ENCODE measurements around the gene VWA3A.
"Not testable (repeated sequence)": the region's sequence is repeated elsewhere in the genome, so short reads cannot be mapped to it uniquely, and the experiment has no call there.

VWA3A gene

GRCh38 chr16:22091721-22092120 is 620 bp upstream of the VWA3A start:
- DNase-seq, result no peak

- DNase-seq, result no peak
Observed at GRCh38 chr16:22093331-22093730, 990 bp downstream of the VWA3A start.

DNA sequence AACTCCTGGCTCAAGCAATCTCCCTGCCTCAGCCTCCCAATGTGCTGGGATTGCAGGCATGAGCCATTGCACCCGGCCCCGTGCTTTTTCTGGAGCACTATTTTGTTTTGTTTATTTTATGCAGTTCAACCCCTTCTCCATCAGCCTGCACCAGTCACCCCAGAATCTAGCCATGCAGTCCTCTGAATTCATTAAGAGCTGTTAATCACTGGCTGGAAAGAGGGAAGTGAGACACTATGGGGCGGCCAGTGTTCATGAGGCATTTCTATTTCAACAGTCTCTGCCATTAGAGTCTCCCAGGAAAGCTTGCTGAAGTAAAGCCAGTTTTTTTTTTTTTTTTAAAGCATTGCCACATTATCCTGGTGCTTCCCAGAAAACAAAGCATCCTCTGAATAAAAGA is 1.7 kb downstream of the VWA3A start:
- no peak for DNase-seq

GRCh38 chr16:22098405-22099255 is 6.3 kb downstream of the VWA3A start:
- no peak for DNase-seq

GRCh38 chr16:22099256-22099975 is 7.1 kb downstream of the VWA3A start:
- no peak for DNase-seq

DNA sequence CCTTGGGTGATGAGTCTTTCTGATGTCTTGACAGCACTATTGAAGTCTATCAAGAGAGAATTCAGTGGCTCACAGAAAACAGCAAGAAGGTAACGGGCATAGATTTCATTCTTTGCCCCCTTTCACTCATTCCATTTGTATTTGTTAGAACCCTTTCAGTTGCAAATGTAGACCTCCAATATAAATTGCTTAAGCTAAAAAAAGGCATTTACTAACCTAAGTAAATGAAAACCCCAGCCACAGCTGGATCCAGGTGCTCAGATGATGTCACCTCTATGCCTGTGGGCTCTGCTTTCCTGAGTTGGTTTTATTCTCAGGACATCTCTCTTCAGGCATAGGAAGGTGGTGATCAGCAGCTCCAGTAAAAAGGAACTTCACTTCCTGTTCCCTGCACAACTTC is 11.1 kb downstream of the VWA3A start:
- DNase-seq, result no peak

DNA sequence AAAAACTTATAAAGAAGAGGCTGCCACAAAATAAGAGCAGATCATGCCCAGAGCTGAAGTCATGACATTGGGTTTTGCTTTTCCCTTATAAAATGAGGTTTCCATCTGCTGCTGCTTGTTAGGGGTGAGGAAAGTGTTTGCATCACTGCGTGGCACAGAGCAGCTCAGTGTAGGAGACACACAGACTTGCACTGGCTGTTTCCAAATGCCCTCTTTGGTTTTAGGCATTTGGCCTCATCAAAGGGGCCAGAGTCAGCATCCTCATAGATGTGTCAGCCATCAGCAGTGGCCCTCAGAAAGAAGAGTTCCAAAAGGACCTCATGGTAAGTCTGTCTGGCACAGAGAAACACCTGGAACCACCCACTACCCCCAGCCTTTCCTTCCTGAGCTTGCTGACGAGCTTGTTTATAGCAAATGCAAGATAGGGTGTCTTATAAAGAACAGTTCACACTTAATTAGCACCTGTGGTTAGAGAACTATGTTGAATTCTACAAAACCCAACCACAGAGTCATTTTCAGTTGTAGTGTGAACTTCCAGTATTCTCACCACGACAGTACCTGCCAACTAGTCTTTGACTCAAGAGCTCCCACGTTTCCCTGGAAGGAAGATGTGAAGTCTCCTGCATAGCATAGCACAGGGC is 17.0 kb downstream of the VWA3A start:
- no peak for DNase-seq

- DNase-seq, result not testable (repeated sequence)
Observed at GRCh38 chr16:22111629-22112028, 19.3 kb downstream of the VWA3A start.

- DNase-seq, result no peak
Observed at GRCh38 chr16:22116095-22116700, 23.9 kb downstream of the VWA3A start.

DNA sequence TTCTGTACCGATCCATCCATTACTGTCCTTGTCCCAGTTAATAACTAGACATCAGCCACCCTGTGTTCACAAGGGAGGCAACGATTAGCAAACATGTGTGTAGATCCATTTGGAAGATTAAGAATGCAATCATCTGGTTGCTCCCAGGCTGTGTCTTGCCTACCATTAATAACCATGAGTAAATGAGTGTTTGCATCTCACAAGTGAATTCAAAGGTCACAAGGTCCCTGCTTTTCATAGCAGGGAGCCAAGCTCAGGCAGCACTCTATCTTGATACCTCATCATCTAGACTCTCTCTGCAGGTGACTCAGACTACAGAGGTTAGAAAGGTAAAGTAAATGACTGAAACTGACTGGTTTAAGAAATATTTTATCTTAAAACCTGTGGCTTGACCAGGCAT is 25.3 kb downstream of the VWA3A start:
- no peak for DNase-seq

DNA sequence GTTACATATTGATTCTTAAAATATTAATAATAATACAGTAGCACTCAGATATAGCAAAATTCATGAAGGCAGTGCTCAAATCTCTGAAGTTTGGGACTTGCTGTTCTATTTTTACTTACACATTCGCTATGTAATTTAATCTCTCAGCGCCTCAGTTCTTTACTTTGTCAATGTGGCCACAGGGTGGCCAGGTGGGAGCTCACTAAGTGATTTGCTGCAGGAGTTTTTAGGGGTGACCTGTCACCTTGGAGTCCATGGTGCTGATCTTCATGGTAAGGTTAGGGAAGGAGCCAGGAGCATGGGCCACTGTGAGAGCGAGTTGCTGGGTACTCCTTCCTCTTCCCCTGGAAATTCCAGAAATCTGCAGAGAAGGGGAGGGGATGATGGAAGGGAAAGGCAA is 28.1 kb downstream of the VWA3A start:
- no peak for DNase-seq

GRCh38 chr16:22122239-22122638 is 29.9 kb downstream of the VWA3A start:
- no peak for DNase-seq

DNA sequence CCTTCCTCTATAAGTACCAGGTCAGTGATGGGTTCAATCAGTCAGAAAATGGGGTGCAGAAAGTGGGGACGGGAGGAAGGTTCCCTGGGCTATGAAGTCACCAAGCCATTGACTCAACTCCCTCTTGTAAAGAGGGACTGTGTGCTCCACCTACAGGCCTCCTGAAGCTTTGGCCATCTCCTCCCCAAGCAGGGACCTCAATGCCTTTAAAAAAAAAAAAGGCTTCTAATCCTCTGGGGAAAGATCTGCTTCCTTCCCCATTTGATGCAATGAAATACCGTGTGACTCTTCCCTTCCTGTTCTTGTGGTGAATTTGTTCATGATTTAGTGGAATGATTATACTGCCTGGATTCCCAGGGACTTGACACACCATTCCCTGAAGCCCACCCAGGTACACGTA is 30.8 kb downstream of the VWA3A start:
- DNase-seq, result no peak

DNA sequence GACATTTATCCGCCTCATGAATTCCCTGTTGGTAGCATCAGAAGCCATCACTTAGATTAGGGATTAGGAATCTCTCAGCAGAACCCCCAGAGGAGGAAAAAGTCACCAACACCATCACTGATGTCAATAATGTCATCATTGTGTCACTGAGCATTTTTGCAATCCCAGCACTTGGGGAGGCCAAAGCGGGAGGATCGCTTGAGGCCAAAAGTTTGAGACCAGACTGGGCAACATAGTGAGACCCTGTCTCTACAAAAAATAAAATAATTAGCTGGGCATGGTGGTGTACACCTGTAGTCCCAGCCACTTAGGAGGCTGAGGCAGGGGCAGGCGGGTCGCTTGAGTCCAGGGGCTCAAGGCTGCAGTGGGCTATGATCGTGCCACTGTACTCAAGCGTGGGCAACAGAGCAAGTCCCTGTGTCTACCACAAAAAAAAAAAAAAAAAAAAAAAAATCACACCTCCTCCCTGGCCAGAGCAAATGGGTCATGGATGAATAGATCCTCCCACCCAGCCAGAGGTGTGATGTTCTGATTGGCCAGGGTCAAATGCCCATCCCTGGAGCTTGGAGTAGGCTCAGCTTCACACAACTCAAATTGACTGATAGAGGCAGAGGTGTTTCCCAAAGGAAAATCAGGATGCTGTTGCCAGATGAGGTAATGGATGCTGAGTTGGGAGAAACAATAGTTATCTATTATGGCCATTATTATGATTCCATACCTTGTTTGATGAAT is 31.6 kb downstream of the VWA3A start:
- no peak for DNase-seq

DNA sequence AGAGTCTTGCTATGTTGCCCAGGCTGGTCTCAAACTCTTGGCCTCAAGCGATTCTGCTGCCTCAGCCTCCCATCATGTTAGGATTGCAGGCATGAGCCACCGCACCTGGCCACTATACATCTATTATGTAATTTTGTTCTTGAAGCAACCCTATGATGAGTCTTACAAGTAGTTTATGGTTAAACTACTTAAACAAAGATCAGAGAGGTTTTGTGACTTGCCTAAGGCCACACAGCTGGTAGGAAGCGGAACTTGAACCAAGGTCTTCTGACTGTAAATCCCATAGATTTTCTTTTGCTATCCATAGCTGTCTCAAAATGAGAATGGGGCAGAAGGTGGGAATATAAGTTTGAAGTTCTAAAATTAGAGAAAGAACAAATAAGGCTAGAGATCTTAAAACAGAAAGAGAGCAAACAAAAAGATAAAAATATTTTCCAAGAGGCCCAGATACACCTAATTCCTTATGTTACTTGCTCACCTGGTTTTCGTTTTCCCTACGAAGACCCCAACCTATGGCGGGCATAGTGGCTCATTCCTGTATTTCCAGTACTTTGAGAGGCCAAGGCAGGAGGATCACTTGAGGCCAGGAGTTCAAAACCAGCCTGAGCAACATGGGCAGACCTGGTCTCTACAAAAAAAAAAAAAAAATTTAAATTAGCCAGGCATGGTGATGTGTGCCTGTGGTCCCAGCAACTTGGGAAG is 32.4 kb downstream of the VWA3A start:
- DNase-seq, result no peak

DNA sequence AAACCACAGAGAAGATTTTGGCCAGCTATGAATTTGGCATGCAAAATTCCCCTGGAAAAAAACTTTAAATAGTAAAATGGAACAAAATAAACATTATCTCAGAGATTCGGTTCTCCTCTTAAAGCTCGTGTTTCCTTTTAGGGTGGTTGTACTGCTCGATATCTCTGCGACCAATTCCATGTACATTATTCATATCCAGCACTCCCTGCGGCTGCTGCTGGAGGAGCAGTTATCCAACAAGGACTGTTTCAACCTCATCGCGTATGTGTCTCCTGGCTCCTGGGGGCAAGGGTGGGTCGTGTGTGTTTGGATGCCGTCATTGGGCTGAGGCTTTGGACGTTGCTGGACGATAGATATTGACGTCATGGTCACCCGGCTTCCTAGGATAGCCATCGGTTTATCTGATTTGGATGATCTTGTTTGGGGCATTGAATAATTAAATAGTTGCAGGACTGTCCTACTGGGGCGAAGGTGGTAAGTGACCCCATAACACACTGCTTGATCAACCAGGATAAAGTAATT is 33.8 kb downstream of the VWA3A start:
- no peak for DNase-seq

GRCh38 chr16:22128537-22128936 is 36.2 kb downstream of the VWA3A start:
- not testable (repeated sequence) for DNase-seq

- DNase-seq, result no peak
Observed at GRCh38 chr16:22130528-22130927, 38.2 kb downstream of the VWA3A start.

- DNase-seq, result no peak
Observed at GRCh38 chr16:22132801-22133200, 40.5 kb downstream of the VWA3A start.

DNA sequence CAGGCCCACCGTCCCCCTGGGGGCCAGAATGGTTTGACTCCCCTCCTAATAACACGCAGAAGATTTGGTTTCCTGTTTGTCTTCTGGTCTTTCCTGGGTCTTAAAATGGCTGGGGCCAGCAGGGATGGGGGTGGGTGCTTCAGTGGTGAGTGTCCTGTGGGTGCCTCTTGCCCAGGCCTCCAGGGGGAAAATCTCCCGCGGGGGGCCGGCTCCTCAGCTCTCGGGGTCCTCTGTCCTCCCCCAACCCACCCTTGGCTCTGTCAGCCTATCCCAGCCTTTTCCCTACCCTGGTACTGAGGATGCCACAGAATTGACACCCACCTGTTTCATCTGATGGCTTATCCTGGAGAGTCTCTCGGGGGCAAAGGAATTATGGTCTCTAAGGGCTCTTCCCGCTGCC is 46.1 kb downstream of the VWA3A start:
- DNase-seq, result no peak

GRCh38 chr16:22139008-22139407 is 46.7 kb downstream of the VWA3A start:
- DNase-seq, result no peak

- no peak for DNase-seq
Observed at GRCh38 chr16:22139732-22140131, 47.4 kb downstream of the VWA3A start.

Data from NCI-H524 treated with DMSO at 0.1 percent for 48 hours (cell line).